H1 (cell line): Measurements from ENCODE around the gene PRPF39. TPM values are rescaled to one million over a fixed set of nuclear protein-coding genes. Genes with fewer than 3 reads are reported as not detected.

Experiments used
- CTCF ChIA-PET: fragments of 300-600 bp; sonication (Branson Sonifier 250); formaldehyde crosslinking; loops from one replicate; lab custom pipeline; 2021; ENCODE audit not compliant: partially characterized antibody; lab: Charles Lee
- POLR2A ChIA-PET: fragments of 300-600 bp; sonication (Branson Sonifier 250); formaldehyde crosslinking; loops from one replicate; lab custom pipeline; 2021; ENCODE audit warnings: inconsistent platforms; ENCODE audit not compliant: partially characterized antibody; lab: Charles Lee
- DNase-seq, 2 experiments: peaks; one replicate each; pipeline versions ENCODE4 v3.0.0 to v3.0.0-alpha.2; 2010 to 2022; ENCODE audit warnings: low spot score in 2 of 2, low read depth in 1 of 2, mixed read lengths in 1 of 2
- FAIRE-seq: peaks from 2 replicates; lab custom pipeline; 2011; peaks lifted over from hg19 to GRCh38; lab: Jason Lieb, UNC
- H2AFZ ChIP-seq: 2 replicates; pipeline ENCODE4 v1.8.1; 2012; ENCODE audit warnings: low read length, inconsistent platforms
- H2AK5ac ChIP-seq: 2 replicates; pipeline ENCODE4 v1.6.1; 2013; ENCODE audit warnings: low read depth, low read length
- H2BK120ac ChIP-seq: replicated peaks from 2 replicates; pipeline ENCODE3; 2013; ENCODE audit warnings: low read depth, low read length, inconsistent platforms
- H2BK12ac ChIP-seq: 2 replicates; pipeline ENCODE4 v1.6.1; 2013; ENCODE audit warnings: low read depth, low read length
- H2BK15ac ChIP-seq: 2 replicates; pipeline ENCODE4 v1.6.1; 2013; ENCODE audit warnings: low read length
- H2BK20ac ChIP-seq: 2 replicates; pipeline ENCODE4 v1.6.1; 2013; ENCODE audit warnings: low read length
- H2BK5ac ChIP-seq: 2 replicates; pipeline ENCODE4 v1.6.1; 2013; ENCODE audit warnings: low read depth, low read length
- H3K14ac ChIP-seq: 2 replicates; pipeline ENCODE4 v1.6.1; 2013; ENCODE audit warnings: inconsistent platforms; ENCODE audit not compliant: insufficient read length
- H3K18ac ChIP-seq: 2 replicates; pipeline ENCODE4 v1.6.1; 2013; ENCODE audit warnings: low read length; ENCODE audit errors: extremely low read depth
- H3K23ac ChIP-seq: 2 replicates; pipeline ENCODE4 v1.6.1; 2013; ENCODE audit warnings: inconsistent platforms; ENCODE audit not compliant: insufficient read length
- H3K23me2 ChIP-seq: 2 replicates; pipeline ENCODE4 v1.6.1; 2013; ENCODE audit warnings: low read depth, low read length
- H3K27ac ChIP-seq: 2 replicates; pipeline ENCODE4 v1.6.1; 2011; ENCODE audit warnings: low read depth, low read length, inconsistent platforms
- H3K27me3 ChIP-seq, 4 experiments: replicated peaks in 1 of 4; 1 replicate in 1 of 4; 2 replicates in 3 of 4; pipeline versions ENCODE4 v1.6.1 to v1.8.1; 2011 to 2013; ENCODE audit warnings: low read length in 3 of 4, mild to moderate bottlenecking in 3 of 4, inconsistent platforms in 2 of 4, mixed read lengths in 2 of 4, moderate library complexity in 1 of 4; ENCODE audit not compliant: control insufficient read depth in 3 of 4, insufficient read depth in 3 of 4; ENCODE audit errors: extremely low read depth in 1 of 4
- H3K36me3 ChIP-seq, 4 experiments: 2 replicates each; pipeline versions ENCODE4 v1.6.1 to v1.8.1; 2011 to 2013; ENCODE audit warnings: mild to moderate bottlenecking in 4 of 4, low read length in 3 of 4, moderate library complexity in 2 of 4, control low read depth in 1 of 4, inconsistent platforms in 1 of 4; ENCODE audit not compliant: insufficient read depth in 4 of 4, control insufficient read depth in 2 of 4
- H3K4ac ChIP-seq: replicated peaks from 2 replicates; pipeline ENCODE3; 2013; ENCODE audit warnings: low read length, low read depth, mixed read lengths, inconsistent platforms; ENCODE audit not compliant: insufficient read length
- H3K4me1 ChIP-seq, 4 experiments: replicated peaks in 1 of 4; 1 replicate in 1 of 4; 2 replicates in 3 of 4; pipeline versions ENCODE4 v1.6.1 to v1.8.1; 2011 to 2013; ENCODE audit warnings: low read length in 3 of 4, inconsistent platforms in 2 of 4, mixed read lengths in 1 of 4; ENCODE audit not compliant: insufficient read depth in 4 of 4, control insufficient read depth in 3 of 4
- H3K4me2 ChIP-seq, 2 experiments: 2 replicates each; pipeline versions ENCODE4 v1.6.1 to v1.8.1; 2011 to 2013; ENCODE audit warnings: low read depth in 2 of 2, low read length in 2 of 2, control low read depth in 1 of 2, inconsistent platforms in 1 of 2, mild to moderate bottlenecking in 1 of 2; ENCODE audit not compliant: insufficient read depth in 1 of 2
- H3K4me3 ChIP-seq, 4 experiments: fragments of 200-600, 300-600 bp in 1 of 4; sonication (generic), shearing (Covaris generic), sonication (Bioruptor Twin) in 1 of 4; 2 replicates each; pipeline versions ENCODE4 v1.5.1 to v1.8.1; 2011 to 2016; ENCODE audit warnings: low read length in 4 of 4, low read depth in 3 of 4, control low read depth in 2 of 4, inconsistent platforms in 2 of 4, mild to moderate bottlenecking in 2 of 4, mixed read lengths in 1 of 4, moderate library complexity in 1 of 4; ENCODE audit not compliant: insufficient read depth in 2 of 4; ENCODE audit errors: extremely low read depth in 1 of 4
- H3K56ac ChIP-seq: replicated peaks from 2 replicates; pipeline ENCODE3; 2013; ENCODE audit warnings: low read depth, mild to moderate bottlenecking, mixed read lengths, low read length, inconsistent platforms; ENCODE audit not compliant: insufficient read length
- H3K79me1 ChIP-seq: 2 replicates; pipeline ENCODE4 v1.6.1; 2013; ENCODE audit warnings: low read depth, low read length, control low read depth
- H3K79me2 ChIP-seq, 2 experiments: 2 replicates each; pipeline versions ENCODE4 v1.6.1 to v1.8.1; 2012 to 2013; ENCODE audit warnings: low read length in 2 of 2, mild to moderate bottlenecking in 2 of 2, inconsistent platforms in 1 of 2; ENCODE audit not compliant: insufficient read depth in 2 of 2, control insufficient read depth in 1 of 2
- H3K9ac ChIP-seq, 4 experiments: replicated peaks in 1 of 4; 1 replicate in 1 of 4; 2 replicates in 3 of 4; pipeline versions ENCODE4 v1.6.1 to v1.8.1; 2011 to 2013; ENCODE audit warnings: low read depth in 3 of 4, low read length in 3 of 4, control low read depth in 2 of 4, mild to moderate bottlenecking in 2 of 4, moderate library complexity in 2 of 4, inconsistent platforms in 1 of 4; ENCODE audit errors: extremely low read depth in 1 of 4
- H3K9me3 ChIP-seq, 2 experiments: 2 replicates each; pipeline versions ENCODE4 v1.6.1 to v1.8.1; 2012 to 2013; ENCODE audit warnings: mild to moderate bottlenecking in 2 of 2, moderate library complexity in 2 of 2, control low read depth in 1 of 2, inconsistent platforms in 1 of 2, low read depth in 1 of 2, low read length in 1 of 2, mixed read lengths in 1 of 2; ENCODE audit not compliant: insufficient read depth in 2 of 2
- H4K20me1 ChIP-seq, 2 experiments: replicated peaks in 1 of 2; 2 replicates each; pipeline versions ENCODE3 to v1.8.1; 2011 to 2013; ENCODE audit warnings: inconsistent platforms in 2 of 2, low read length in 2 of 2, mild to moderate bottlenecking in 1 of 2; ENCODE audit not compliant: insufficient read depth in 2 of 2, control insufficient read depth in 1 of 2
- H4K5ac ChIP-seq: 2 replicates; pipeline ENCODE4 v1.6.1; 2013; ENCODE audit warnings: low read length, low read depth, mixed read lengths, inconsistent platforms; ENCODE audit not compliant: insufficient read length
- H4K8ac ChIP-seq: 2 replicates; pipeline ENCODE4 v1.8.0; 2013; ENCODE audit warnings: mild to moderate bottlenecking, moderate library complexity, low read length, inconsistent platforms; ENCODE audit not compliant: insufficient read depth; ENCODE audit errors: extremely low read depth
- H4K91ac ChIP-seq: replicated peaks from 2 replicates; pipeline ENCODE3; 2013; ENCODE audit warnings: low read length, mixed read lengths, inconsistent platforms; ENCODE audit not compliant: insufficient read length
- CBX8 ChIP-seq: fragments of 300-800, 300-1000 bp; sonication (generic); IDR thresholded peaks from 2 replicates; pipeline ENCODE4 v1.7.1; 2016; ENCODE audit warnings: low read depth, low read length, borderline replicate concordance
- CTCF ChIP-seq, 3 experiments: IDR thresholded peaks; 1 replicate in 2 of 3; 2 replicates in 1 of 3; pipeline versions ENCODE4 v1.5.1 to v1.6.1; 2011; ENCODE audit warnings: low read length in 3 of 3, mild to moderate bottlenecking in 3 of 3, inconsistent platforms in 2 of 3, low read depth in 1 of 3, moderate library complexity in 1 of 3; ENCODE audit not compliant: insufficient read depth in 1 of 3; ENCODE audit errors: control extremely low read depth in 1 of 3
- HDAC2 ChIP-seq, 2 experiments: fragments of 300-600 bp in 1 of 2; sonication (generic) in 1 of 2; IDR thresholded peaks; 2 replicates each; pipeline ENCODE4 v1.6.1; 2011 to 2012; ENCODE audit warnings: low read depth in 2 of 2, low read length in 2 of 2, mild to moderate bottlenecking in 2 of 2, moderate library complexity in 2 of 2, borderline replicate concordance in 1 of 2, inconsistent platforms in 1 of 2
- RFX5 ChIP-seq: IDR thresholded peaks from 2 replicates; pipeline ENCODE4 v1.6.1; 2011; ENCODE audit warnings: low read depth, low read length, improper control_type of control experiment, borderline replicate concordance
- RNF2 ChIP-seq: fragments of 200-900, 300-1000 bp; sonication (generic); IDR thresholded peaks from 2 replicates; pipeline ENCODE4 v1.7.1; 2016; ENCODE audit warnings: borderline replicate concordance, low read depth, mild to moderate bottlenecking, antibody characterized with exemption, low read length; ENCODE audit not compliant: poor library complexity, severe bottlenecking; ENCODE audit errors: missing control alignments
- SIRT6 ChIP-seq: IDR thresholded peaks from one replicate; pipeline ENCODE4 v1.7.1; 2012; ENCODE audit warnings: low read length, inconsistent platforms
- TBP ChIP-seq: IDR thresholded peaks from 2 replicates; pipeline ENCODE4 v1.6.1; 2011; ENCODE audit warnings: low read depth, low read length, improper control_type of control experiment
- WGBS, 2 experiments: shearing (Covaris generic) in 1 of 2; methylation state at CpG; one replicate each; pipeline versions ENCODE4 v1.1.6 to v1.1.7; 2013 to 2015; ENCODE audit warnings: low lambda C conversion rate in 2 of 2, mixed read lengths in 2 of 2, inconsistent platforms in 1 of 2, low coverage in 1 of 2, missing lambda C conversion rate in 1 of 2; ENCODE audit not compliant: insufficient replicate concordance in 2 of 2, insufficient coverage in 1 of 2, insufficient read length in 1 of 2; ENCODE audit errors: extremely low coverage in 1 of 2, missing lambda C conversion rate in 1 of 2; 5-methylcytosine and 5-hydroxymethylcytosine counted together
- polyA plus RNA-seq, 7 experiments: library from polyadenylated mRNA; depleted of rRNA in 3 of 7; stranded (reverse) in 5 of 7; unstranded in 2 of 7; fragments of >200 nt in 5 of 7; fragments of 200-250 nt in 2 of 7; gene quantifications; 1 replicate in 5 of 7; 2 replicates in 1 of 7; 4 replicates in 1 of 7; pipeline versions ENCODE4 v1.2.1 to v1.2.3, GENCODE V29; 2011 to 2013; ENCODE audit warnings: missing spikeins in 2 of 7, mixed read lengths in 2 of 7
- total RNA-seq: library from RNA; stranded (reverse); fragmentation: NEBNext Ultra II Directional; extraction: Animal tissue kit (Norgen Biotek cat#: 25700); gene quantifications from 2 replicates; pipeline ENCODE4 v1.2.1, GENCODE V29; 2021

PRPF39 gene
- total and polyA plus RNA-seq, 2 of the 8 experiments (the other 6 are each of a cell fraction or from before 2014, with no cell fraction given) = 22.4 to 43.3 TPM

- DNase-seq = no peak
- no peak overlapping the region for H3K9ac ChIP-seq
- no peak overlapping the region for H4K8ac ChIP-seq
- H2AK5ac ChIP-seq = no peak overlapping the region
- H2BK20ac ChIP-seq = no peak overlapping the region
- H2BK15ac ChIP-seq = no peak overlapping the region
- no peaks in the 10 kb centered on the region for H3K27me3 ChIP-seq
- H2BK5ac ChIP-seq = no peak overlapping the region
- POLR2A ChIA-PET = interaction anchor here (1.2 kb wide), 1 partner anchor 62 kb away, joined by 3 read pairs; no protein-coding TSS in a partner anchor
- H3K23ac ChIP-seq = no peak overlapping the region
- no peak overlapping the region for H2AFZ ChIP-seq
- no peak overlapping the region for H3K4ac ChIP-seq
- no peak overlapping the region for H2BK120ac ChIP-seq
- WGBS, 2 experiments = 92% methylated on average over 6 of the region's 6 CpGs; no CpG with 5 or more reads in 1 of the 2 experiments
- peaks cover 0 to 64% of the 10 kb centered on the region in 2 experiments; a peak in 3 of 4 replicates for H3K79me2 ChIP-seq
- H3K36me3 ChIP-seq = peaks cover 0 to 5% (median 0%) of the 10 kb centered on the region in 4 experiments; a peak in 2 of 8 replicates
- no peaks in the 10 kb centered on the region; the same call in 1 of the 2 replicates for H3K79me1 ChIP-seq
- H3K4me1 ChIP-seq = peaks cover 0 to 3% (median 0%) of the 10 kb centered on the region in 4 experiments; a peak in 1 of 7 replicates
- H3K4me3 ChIP-seq = no peak overlapping the region
- no peak overlapping the region for H4K91ac ChIP-seq
- no peak overlapping the region for H3K27ac ChIP-seq
- no peak for FAIRE-seq
- H3K18ac ChIP-seq = no peak overlapping the region
- H3K9me3 ChIP-seq = no peaks in the 10 kb centered on the region
- H4K5ac ChIP-seq = no peak overlapping the region
- H3K23me2 ChIP-seq = no peaks in the 10 kb centered on the region; the same call in 1 of the 2 replicates
- no peak overlapping the region for H3K56ac ChIP-seq
- H3K14ac ChIP-seq = no peak overlapping the region
- H2BK12ac ChIP-seq = no peak overlapping the region
- CTCF ChIA-PET = interaction anchor here (0.7 to 1.3 kb wide), 3 partner anchors 9 to 128 kb away, joined by 3 to 4 read pairs (median 3); no protein-coding TSS in a partner anchor
- H3K4me2 ChIP-seq = no peak overlapping the region
- H4K20me1 ChIP-seq = peaks cover 0 to 4% of the 10 kb centered on the region in 2 experiments
- no peak for TF ChIP-seq SIRT6
- TF ChIP-seq RNF2 = no peak
- TF ChIP-seq RFX5 = no peak
- no peak for TF ChIP-seq CTCF (IDR thresholded peaks at IDR 0.05; ENCODE audit: control extremely low read depth in 1 of 3, insufficient read depth in 1 of 3, low read depth in 1 of 3, low read length in 3 of 3)
- TF ChIP-seq TBP = no peak
- TF ChIP-seq CBX8 = no peak
- no peak for TF ChIP-seq HDAC2 (IDR thresholded peaks at IDR 0.05; ENCODE audit: borderline replicate concordance in 1 of 2, low read depth in 2 of 2, low read length in 2 of 2)
Observed at GRCh38 chr14:45140661-45141187, 56.8 kb downstream of the PRPF39 start.
